Measurements from ENCODE around the gene TBX19.
"Not testable (repeated sequence)": the region's sequence is repeated elsewhere in the genome, so short reads cannot be mapped to it uniquely, and the experiment has no call there.

The TBX19 gene

DNA sequence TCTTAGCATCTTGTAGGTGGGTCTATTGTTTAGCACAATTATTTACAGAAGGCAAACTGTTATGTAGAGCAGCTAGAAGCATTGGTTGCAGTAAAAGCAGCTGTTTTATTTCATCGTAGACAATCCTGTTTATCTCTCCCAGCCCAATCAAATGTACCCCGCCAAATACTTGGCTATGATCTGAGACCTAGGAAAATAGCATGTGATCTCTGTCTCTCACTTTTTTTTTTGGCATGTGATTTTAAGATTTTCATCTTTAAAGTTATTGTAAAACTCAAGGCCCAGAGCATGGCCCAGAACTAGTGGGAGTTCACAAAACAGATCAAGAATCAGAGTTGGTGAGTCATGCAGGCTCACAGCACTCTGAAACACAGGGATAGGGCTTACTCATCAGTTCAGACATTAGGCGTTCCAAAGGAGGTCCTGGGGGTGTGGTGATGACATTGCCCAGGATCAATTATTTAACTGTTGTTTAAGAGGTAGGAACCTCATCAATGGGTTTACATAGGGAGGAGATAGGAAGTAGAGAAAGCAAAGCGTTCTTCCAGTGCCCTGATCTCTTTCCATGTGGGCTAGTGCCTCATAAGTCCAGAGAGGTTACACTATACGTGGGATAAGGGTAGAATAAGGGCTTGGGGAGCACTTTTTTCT lies 40.2 kb downstream of the TBX19 start:
- peak; percentile 93 for FAIRE-seq

DNA sequence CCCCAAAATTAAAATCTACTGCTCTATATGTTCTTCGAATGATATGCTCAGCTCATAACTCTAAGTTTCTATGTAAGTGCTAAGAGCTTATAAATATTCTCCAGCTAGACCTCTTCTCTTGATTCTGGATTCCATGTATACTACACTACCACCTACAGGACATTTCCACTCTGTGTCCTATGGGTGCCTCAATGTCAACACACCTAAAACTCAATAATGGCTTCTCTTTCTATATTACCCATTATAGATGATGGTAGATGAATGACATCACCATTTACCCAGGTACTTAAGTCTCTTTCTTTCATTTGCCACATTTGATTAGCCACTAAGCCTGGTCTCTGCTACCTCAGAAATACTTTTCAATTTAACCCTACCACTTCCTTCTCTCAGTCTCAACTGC lies 41.3 kb downstream of the TBX19 start:
- FAIRE-seq = no peak

DNA sequence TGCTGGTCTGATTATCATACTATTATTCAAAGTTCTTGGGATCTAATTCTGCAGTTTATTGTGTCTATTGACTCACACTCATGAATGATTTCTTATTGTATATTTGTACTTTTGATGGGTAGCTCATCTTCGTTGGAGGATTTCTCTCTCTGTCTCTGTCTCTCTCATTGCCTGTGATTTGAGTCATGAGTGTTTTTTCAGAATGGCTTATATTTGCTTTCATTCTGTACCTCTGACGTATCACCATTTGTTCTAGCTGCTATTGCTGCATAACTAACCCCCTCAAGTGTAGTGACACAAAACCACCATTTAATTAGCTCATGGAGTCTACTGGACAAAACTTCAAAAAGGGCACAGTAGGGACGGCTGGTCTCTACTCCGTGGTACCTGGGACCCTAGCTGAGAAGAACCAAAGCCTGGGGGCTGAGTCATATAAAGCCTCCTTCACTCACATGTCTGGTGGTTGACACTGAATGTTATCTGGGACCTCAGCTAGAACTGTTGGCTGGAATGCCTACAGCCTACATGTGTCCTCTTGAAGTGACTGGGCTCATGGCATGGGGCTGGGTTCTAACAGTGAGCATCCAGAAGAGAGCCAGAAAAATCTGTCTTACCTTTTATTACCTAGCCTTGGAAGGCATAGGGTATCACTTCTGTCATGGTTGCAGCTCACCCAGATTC lies 44.2 kb downstream of the TBX19 start:
- FAIRE-seq = no peak

DNA sequence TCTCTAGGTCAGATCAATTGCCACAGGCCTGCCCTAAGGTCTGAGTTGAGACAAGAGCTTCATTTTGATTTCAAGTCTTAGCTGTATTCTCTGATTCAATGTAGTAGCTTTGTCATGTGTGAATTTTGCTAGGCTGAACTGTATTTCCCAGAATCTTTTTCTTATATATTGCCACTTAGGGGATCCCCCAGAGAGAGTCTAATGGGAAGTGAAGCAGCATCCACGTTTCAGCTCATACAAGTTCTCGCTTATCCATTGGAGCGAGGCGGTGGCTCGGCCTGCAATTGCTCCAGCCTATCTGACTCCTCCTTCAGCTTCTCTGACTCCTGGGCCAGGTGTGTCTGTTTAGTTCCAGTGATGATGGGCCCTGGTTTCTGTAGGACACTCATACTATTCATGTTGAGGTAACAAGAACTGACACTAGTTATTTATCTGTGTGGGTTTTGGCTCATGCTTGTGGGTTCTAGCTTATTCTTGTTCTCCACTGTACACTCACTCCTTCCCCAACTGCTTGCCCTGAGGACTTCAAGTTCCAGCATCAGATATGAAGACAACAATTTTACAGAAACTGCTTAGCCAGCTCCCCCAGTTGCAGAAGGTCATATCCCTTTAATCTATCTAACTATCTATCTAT lies 48.2 kb downstream of the TBX19 start:
- FAIRE-seq = no peak

DNA sequence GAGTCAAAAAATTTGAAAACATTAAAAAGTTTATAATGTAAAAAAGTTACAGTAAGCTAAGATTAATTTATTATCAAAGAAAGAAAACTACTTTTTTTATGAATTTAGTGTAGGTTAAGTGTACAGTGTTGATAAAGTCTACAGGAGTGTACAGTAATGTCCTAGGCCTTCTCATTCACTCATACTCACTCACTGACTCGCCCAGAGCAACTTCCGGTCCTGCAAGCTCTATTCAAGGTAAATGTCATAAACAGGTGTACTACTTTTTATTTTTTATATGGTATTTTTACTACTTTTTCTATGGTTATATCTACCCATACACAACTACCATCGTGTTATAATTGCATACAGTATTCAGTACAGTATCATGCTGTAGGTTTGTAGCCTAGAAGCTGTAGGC lies 49.6 kb downstream of the TBX19 start:
- FAIRE-seq = no peak

DNA sequence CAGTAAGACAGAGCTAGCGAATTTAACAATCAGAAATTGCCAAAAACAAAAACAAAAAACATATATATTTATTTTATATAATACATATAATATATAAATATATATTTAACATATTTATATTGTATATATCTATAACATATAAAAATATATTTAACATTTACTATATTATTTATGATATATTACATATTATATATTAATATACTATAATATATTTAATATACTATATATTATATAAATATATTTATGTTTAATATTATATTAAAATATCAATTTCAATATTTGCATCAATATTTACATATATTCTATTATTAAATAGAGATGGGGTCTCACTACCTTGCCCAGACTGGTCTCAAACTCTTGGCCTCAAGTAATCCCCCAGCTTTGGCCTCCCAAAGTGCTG lies 50.9 kb downstream of the TBX19 start:
- FAIRE-seq = peak; percentile 91

DNA sequence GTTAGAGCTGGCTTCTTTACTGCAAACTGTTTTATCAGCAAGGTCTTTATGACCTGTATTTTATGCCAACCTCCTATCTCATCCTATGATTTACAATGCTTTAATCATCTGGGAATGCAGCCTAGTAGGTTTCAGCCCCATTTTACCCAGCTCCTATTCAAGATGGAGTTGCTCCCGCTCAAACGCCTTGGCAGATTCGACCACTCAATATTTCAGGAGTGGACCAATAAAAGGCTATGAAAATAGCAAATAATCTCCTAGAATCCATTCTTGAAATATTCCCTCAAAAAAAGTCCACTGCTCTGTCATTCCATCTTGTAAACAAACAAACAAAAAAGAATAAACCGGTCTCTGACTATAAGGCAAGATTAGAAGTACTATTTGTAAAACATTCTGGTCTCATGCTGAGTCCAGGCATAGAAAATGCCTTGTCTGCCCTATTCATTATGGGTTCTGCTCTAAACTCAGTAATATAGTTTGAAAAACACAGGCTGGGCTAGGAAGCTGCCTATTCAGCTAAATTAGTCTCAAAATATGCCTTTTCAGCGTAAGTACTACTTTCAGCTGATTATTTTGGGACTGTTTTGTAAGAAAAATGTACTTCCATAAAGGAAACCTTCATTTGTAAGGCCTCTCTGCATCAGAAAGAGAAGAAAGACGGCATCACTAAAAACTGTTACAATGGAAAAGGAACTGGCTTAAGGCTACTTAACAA lies 53.0 kb downstream of the TBX19 start:
- no peak for FAIRE-seq

DNA sequence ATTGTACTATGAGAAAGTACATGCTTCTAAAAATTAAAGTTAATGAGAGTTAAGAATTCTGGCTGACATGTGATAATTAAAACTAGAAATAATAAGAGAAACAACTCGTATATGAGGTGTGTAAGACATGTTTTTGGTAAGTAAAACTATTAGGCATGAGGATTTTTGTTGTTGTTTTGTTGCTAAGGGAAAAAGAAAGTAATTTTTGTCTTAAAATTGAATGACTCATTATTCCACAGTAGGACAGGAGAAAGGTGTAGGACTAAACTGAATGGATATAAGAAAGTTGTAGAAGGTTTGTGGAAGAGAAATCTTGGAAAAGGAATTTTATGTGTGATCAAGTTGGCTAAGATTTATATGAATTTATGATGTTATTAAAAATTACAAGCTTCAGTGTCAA lies 54.8 kb downstream of the TBX19 start:
- FAIRE-seq = peak; percentile 12

DNA sequence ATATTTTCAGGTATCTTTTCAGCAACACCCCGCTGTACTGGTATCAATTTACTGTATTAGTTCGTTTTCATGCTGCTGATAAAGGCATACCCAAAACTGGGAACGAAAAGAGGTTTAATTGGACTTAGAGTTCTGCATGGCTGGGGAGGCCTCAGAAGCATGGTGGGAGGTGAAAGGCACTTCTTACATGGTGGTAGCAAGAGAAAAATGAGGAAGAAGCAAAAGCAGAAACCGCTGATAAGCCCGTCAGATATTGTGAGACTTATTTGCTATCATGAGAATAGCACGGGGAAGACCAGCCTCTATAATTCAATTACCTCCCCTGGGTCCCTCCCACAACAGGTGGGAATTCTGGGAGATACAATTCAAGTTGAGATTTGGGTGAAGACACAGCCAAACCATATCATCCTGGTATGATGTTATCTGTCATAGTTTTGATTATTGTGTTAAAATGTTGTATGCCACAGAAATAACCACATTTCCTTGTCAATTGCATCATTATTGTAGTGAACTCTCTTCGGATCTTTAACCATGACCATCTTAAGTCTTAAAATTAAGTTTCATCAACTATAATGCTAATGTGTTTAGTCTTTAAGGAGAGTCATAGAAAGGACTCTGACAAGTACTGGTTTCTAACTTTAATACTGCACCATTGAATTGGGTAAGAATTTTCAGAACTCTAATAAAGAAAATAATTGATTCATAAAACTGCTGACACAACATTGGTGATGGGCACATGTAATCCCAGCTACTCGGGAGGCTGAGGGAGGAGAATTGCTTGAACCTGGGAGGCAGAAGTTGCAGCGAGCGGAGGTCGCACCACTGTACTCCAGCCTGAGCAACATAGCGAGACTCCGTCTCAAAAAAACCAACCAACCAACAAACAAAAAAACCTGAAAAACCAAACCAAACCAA lies 58.2 kb downstream of the TBX19 start:
- FAIRE-seq = no peak

DNA sequence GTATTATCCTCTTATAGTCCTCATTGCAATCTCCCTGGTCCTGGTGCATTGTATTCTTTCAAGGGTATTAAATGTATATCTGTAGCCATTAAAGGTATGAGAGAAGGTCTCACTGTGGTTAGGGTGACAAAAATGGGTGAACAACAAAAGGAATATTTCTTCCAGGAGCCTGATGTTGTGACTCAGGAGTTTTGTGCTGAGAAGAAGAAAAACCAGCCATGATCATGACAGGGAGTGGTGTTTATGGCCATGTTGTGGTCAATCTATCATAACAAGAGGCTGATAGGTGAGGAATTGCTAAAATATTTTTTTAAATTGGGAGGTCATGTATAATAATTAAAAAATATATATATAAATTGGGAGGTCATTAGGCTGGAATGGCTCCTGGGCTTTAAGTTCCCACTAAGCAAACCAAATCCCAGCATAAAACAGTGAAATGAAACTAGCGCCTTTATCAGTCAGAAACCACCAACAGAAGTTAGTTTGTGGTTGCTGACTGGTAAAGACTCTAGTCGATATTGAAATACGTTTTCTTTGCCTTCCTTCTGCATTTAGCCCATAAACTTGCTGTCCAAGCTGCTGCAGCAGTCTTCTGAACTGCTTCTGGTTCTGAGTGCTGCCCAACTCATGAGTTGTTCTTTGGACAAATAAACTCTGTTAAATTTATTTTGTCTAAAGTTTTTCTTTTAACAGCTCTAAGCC lies 60.3 kb downstream of the TBX19 start:
- FAIRE-seq = no peak

DNA sequence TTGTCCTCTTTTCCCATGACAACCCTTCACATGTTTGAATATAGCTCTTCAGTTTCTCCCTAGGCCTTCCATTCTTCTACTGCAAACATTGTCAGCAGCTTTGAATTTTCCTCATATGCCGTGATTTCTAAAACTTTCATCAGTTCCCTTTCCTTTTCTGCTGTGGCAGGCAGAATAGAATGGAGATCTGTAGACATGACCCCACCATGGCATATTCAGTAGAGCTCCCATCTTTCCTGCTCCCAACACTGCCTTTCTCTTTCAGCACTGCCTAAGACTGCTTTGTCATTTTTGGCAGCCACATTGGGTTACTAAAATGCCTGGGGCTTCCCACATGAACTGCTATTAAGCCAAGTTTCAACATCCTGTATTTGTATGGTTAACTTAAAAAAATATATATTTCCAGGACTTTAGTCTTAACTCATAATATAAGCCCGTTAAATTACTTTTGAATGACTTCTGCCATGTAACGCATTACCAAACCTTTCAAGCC lies 60.9 kb downstream of the TBX19 start:
- no peak for FAIRE-seq

DNA sequence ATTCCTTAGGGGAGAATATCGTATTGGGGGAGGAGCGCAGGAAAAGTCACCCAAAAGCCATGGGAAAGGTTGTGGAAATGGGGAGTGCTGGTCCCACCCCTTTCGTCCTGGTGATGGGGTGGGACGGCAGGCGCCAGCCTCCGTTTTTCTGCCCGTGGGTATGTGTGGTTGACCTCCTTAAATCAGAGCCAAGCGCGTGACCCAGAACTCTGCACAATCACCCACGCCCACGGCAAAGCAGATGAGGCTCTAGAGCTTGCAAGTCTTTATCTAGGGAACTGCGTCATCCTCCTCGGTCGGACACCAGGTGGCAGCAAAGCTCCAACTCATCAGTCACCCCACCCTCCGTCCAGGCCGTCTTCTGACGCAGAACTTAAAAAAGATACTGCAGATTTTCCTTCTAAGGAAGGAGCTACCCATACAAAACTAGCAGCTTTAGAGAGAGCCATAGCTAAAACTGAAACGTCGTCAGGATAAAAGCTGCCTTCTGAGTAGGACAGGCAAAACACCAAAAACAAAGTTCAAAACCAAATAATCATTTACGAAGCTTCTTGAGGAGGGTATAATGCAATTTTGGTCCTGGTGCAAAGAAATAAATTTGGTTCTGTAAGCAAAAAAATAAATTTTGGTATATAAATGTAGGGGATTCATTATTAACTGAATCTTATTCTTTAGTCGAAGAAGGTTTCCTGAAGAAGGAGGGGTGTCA lies 62.0 kb downstream of the TBX19 start:
- FAIRE-seq = no peak

DNA sequence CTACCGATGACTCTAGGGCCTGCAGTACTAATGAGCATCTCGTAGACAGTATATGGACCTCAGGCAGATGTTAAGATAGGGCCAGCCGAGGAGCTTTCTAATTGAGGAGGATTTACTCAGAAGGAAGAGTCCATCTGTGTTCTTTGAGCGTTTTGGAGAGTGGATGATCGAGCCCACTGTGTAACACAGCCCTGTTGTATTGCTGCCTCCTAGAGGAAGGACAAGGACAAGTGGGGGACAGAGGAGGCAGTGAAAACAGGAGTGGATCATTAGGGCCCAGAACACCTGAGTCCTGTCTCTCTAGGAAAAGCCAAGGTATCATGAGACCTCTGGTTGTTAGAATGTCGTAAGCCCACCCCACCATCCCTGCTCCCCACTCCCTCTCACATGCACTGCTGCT lies 62.9 kb downstream of the TBX19 start:
- FAIRE-seq = no peak

DNA sequence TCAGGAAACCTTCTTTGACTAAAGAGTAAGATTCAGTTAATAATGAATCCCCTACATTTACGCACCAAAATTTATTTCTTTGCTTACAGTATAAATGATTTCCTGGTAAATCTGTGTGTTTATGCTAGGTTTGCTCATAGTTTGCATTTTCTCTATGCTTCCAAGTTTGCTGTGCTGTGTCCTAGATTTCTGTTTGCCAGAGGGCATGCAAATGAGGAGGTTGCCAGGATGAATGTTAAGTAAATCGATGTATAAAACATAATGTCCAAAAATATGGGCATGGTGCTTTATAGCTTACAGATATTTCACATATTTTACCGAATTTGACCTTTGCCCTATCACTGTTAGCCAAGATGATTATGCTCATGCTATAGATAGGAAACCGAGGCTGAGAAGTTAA lies 63.8 kb downstream of the TBX19 start:
- FAIRE-seq = no peak

DNA sequence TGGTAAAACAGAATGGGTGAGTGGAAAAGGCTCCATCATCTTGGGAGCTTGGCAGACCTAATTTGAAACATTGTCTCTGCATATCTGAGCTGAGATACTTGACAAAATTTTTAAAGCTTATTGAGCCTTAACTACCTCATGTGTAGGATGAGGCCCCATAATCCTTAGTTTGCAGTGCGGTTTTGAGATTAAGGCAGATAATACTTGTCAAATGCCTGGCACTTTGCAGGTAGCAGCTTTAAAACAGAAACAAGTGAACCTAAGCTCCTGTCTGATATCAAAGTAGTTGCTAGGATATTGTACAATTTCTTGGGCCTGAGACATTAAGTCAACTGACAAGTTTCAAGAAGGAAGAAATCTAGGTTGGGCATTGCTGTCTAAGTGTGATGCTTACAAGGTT lies 65.3 kb downstream of the TBX19 start:
- no peak for FAIRE-seq

DNA sequence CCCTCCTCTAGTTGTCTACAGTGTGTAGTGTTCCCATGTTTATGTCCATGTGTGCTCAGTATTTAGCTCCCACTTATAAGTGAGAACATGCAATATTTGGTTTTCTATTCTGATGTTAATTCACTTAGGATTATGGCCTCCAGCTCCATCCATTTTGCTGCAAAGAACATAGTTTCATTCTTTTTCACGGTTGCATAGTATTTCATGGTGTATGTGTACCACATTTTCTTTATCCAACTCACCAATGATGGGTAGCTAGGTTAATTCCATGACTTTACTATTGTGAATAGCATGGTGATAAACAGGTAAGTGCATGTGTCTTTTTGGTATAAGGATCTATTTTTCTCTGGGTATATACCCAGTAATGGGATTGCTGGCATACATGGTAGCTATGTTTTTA lies 67.0 kb downstream of the TBX19 start:
- no peak for FAIRE-seq

DNA sequence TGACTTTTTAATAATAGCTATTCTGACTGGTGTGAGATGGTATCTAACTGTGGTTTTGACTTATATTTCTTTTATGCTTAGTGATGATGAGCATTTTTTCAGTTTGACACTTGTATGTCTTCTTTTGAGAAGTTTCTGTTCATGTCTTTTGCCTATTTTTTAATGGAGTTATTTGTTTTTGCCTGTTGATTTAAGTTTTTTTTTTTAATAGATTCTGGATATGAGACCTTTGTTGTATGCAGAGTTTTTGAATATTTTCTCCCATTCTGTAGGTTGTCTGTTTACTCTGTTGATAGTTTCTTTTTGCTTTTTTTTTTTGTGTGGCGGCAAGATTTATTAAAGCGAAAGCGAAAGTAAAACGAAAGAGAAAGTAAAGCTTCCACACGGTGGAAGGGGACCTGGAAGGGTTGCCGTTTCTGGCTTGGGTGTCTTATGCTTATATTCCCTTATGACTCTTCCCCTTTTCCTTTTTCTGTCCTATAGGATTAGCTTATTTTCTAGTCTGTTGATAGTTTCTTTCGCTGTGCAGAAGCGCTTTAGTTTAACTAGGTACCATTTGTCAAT lies 67.6 kb downstream of the TBX19 start:
- FAIRE-seq = peak; percentile 29

DNA sequence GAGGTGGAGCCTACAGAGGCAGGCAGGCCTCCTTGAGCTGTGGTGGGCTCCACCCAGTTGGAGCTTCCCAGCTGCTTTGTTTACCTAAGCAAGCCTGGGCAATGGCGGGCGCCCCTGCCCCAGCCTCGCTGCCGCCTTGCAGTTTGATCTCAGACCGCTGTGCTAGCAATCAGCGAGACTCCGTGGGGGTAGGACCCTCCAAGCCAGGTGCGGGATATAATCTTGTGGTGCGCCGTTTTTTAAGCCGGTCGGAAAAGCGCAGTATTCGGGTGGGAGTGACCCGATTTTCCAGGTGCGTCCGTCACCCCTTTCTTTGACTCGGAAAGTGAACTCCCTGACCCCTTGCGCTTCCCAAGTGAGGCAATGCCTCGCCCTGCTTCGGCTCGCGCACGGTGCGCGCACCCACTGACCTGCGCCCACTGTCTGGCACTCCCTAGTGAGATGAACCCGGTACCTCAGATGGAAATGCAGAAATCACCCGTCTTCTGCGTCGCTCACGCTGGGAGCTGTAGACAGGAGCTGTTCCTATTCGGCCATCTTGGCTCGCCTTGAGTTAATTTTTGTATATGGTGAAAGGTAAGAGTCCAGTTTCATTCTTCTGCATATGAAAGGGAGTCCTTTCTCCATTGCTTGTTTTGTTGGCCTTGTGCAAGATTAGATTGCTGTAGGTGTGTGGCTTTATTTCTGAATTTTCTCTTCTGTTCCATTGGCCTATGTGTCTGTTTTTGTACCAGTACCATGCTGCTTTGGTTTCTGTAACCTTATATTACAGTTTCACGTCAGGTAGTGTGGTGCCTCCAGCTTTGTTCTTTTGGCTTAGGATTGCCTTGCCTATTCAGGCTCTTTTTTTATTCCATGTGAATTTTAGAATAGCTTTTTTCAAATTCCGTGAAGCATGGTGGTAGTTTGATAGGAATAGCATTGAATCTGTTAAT lies 73.9 kb downstream of the TBX19 start:
- not testable (repeated sequence) for FAIRE-seq

All from endometrium (tissue), 2 donors.